Gastroesophageal sphincter (tissue), 3 donors: Measurements from ENCODE around the gene TSPAN32.

Source experiments
- EP300 ChIP-seq: sonication (generic); formaldehyde crosslinking; IDR thresholded peaks from one replicate; pipeline ENCODE4 v1.6.1; 2017; ENCODE audit warnings: antibody characterized with exemption, mild to moderate bottlenecking
- POLR2A ChIP-seq, 2 donors: fragments of 450-650 bp; IDR thresholded peaks; one replicate each; pipeline ENCODE4 v1.6.1; 2017; ENCODE audit warnings: antibody characterized with exemption in 2 of 2, mild to moderate bottlenecking in 2 of 2, moderate library complexity in 1 of 2
- TF ChIP-seq, protein P1 (sequence below), 4 experiments: fragments of 200-600 bp in 2 of 4; fragments of 450-650 bp in 2 of 4; sonication (generic) in 1 of 4; IDR thresholded peaks; one replicate each; pipeline ENCODE4 v1.5.1; 2017 to 2019; ENCODE audit warnings: antibody characterized with exemption in 4 of 4, mild to moderate bottlenecking in 2 of 4, moderate library complexity in 2 of 4

DNA sequence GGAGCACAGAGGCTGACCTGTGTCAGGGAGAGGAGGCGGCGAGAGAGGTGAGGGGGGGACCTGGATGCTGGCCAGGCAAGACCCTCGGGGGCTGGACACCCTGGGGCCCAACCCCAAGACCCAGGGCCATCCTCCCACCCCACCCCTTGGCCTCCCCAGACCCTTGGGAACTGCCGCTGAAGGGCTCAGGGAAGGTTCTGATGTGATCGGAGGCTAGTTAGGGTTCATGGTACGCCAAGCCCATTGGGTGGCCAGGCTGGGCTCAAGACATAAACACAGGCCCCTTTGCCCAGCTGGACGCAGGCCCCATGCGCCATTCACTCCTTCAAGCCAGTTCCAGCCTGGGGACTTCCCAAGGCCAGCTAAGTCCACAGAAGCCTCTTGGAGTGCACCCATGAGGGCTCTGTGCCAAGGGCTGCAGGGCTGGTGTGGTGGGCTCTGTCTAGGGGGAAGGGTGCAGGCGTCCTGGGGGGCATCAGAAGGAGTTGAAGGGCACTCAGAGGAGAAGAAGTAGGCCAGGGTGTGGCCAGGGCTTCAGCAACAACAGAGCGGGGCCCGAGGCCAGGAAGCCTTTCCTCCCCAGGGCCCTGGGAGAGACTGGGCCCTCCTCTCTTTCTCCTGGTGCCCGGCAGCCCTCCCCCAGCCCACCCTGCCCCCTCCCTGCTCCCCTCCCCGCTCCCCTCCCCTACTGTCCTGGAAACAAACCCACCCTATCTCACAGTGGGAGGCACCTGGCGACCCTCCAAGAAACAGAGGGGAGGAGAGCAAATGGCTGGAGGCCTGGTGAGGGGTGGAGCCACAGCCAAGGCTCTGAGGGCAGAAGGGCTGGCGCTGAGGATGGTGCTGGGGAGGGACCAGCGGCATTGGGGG is 12.9 kb downstream of the TSPAN32 start:
- TF ChIP-seq, protein P1, sequence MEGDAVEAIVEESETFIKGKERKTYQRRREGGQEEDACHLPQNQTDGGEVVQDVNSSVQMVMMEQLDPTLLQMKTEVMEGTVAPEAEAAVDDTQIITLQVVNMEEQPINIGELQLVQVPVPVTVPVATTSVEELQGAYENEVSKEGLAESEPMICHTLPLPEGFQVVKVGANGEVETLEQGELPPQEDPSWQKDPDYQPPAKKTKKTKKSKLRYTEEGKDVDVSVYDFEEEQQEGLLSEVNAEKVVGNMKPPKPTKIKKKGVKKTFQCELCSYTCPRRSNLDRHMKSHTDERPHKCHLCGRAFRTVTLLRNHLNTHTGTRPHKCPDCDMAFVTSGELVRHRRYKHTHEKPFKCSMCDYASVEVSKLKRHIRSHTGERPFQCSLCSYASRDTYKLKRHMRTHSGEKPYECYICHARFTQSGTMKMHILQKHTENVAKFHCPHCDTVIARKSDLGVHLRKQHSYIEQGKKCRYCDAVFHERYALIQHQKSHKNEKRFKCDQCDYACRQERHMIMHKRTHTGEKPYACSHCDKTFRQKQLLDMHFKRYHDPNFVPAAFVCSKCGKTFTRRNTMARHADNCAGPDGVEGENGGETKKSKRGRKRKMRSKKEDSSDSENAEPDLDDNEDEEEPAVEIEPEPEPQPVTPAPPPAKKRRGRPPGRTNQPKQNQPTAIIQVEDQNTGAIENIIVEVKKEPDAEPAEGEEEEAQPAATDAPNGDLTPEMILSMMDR (IDR thresholded peaks at IDR 0.05): no peak
- TF ChIP-seq EP300 (no peak), POLR2A (IDR thresholded peaks at IDR 0.05) (no peak)
